K562 (cell line): Measurements from ENCODE around the gene ADGRF5. TPM values are rescaled to one million over a fixed set of nuclear protein-coding genes. Genes with fewer than 3 reads are reported as not detected.

Experiments
- ATAC-seq: fragments of 200-7000 bp; cut with Tn5 transposase; 3 replicates; pipeline ENCODE4 v1.9.1; 2020; ENCODE audit warnings: moderate library complexity
- BruUV-seq: library from RNA; stranded (reverse); fragments of 400-500 nt; replicated peaks from 2 replicates; lab custom pipeline; 2021; lab: Mats Ljungman, UMichigan
- CTCF ChIA-PET: fragments of 300-600 bp; formaldehyde crosslinking; extraction: SDS; loops from one replicate; lab custom pipeline; 2021; ENCODE audit warnings: low intra/inter-chr PET ratio; lab: Yijun Ruan, JAX
- POLR2A ChIA-PET: fragments of 300-600, 350-650 bp; sonication (Branson Sonifier 250); formaldehyde crosslinking; extraction: SDS; loops from one replicate; lab custom pipeline; 2021; ENCODE audit warnings: antibody characterized with exemption, inconsistent platforms; lab: Yijun Ruan, JAX
- DNase-seq, 4 experiments: peaks; one replicate each; pipeline versions ENCODE4 v3.0.0 to v3.0.0-alpha.2; 2011 to 2018; ENCODE audit warnings: low spot score in 3 of 4, mixed read lengths in 3 of 4; ENCODE audit errors: extremely low read depth in 1 of 4
- FAIRE-seq: peaks from 2 replicates; lab custom pipeline; 2011; peaks lifted over from hg19 to GRCh38; lab: Jason Lieb, UNC
- H2AFZ ChIP-seq: 2 replicates; pipeline ENCODE4 v1.6.0; 2011; ENCODE audit warnings: low read depth, low read length, control low read depth, inconsistent platforms
- H3K27ac ChIP-seq: fragments of 200-600 bp; 3 replicates; pipeline ENCODE4 v1.8.0; 2011; ENCODE audit warnings: low read depth, mild to moderate bottlenecking, control low read depth, inconsistent platforms, low read length, moderate library complexity, mixed read lengths; ENCODE audit errors: extremely low read depth
- H3K27me3 ChIP-seq, 2 experiments: fragments of 300-600 bp in 1 of 2; 2 replicates in 1 of 2; 3 replicates in 1 of 2; pipeline versions ENCODE4 v1.6.0 to v1.8.0; 2011; ENCODE audit warnings: inconsistent platforms in 2 of 2, low read length in 2 of 2, mild to moderate bottlenecking in 1 of 2, mixed read lengths in 1 of 2, moderate library complexity in 1 of 2; ENCODE audit not compliant: control insufficient read depth in 2 of 2, insufficient read depth in 2 of 2
- H3K36me3 ChIP-seq: fragments of 300-600 bp; 3 replicates; pipeline ENCODE4 v1.8.0; 2011; ENCODE audit warnings: mild to moderate bottlenecking, low read length, inconsistent platforms; ENCODE audit not compliant: control insufficient read depth, insufficient read depth
- H3K4me1 ChIP-seq, 2 experiments: fragments of 200-600 bp in 1 of 2; replicated peaks in 1 of 2; 2 replicates in 1 of 2; 3 replicates in 1 of 2; pipeline versions ENCODE4 v1.5.1 to v1.8.0; 2011; ENCODE audit warnings: inconsistent platforms in 2 of 2, low read length in 2 of 2, mild to moderate bottlenecking in 1 of 2, mixed read lengths in 1 of 2, moderate library complexity in 1 of 2; ENCODE audit not compliant: control insufficient read depth in 2 of 2, insufficient read depth in 2 of 2
- H3K4me2 ChIP-seq: 2 replicates; pipeline ENCODE4 v1.6.1; 2011; ENCODE audit warnings: low read length, control low read depth, inconsistent platforms, mixed read lengths; ENCODE audit not compliant: insufficient read depth
- H3K4me3 ChIP-seq: fragments of 200-600 bp; sonication (generic), shearing (Covaris generic); 2 replicates; pipeline ENCODE4 v1.5.1; 2016; ENCODE audit warnings: control low read depth, inconsistent platforms
- H3K79me2 ChIP-seq: fragments of 200-600 bp; 3 replicates; pipeline ENCODE4 v1.8.0; 2011; ENCODE audit warnings: low read length, inconsistent platforms; ENCODE audit not compliant: control insufficient read depth, insufficient read depth
- H3K9ac ChIP-seq, 2 experiments: 2 replicates each; pipeline versions ENCODE4 v1.6.0 to v1.6.1; 2011; ENCODE audit warnings: low read depth in 2 of 2, low read length in 2 of 2, control low read depth in 1 of 2, inconsistent platforms in 1 of 2, mild to moderate bottlenecking in 1 of 2, mixed read lengths in 1 of 2; ENCODE audit not compliant: insufficient read depth in 1 of 2
- H3K9me1 ChIP-seq: one replicate; pipeline ENCODE4 v1.6.0; 2011; ENCODE audit warnings: inconsistent platforms, mild to moderate bottlenecking, low read length, moderate library complexity; ENCODE audit not compliant: control insufficient read depth, insufficient read depth
- H3K9me3 ChIP-seq: replicated peaks from 2 replicates; pipeline ENCODE4 v1.5.1; 2011; ENCODE audit warnings: low read depth, low read length, inconsistent platforms; ENCODE audit not compliant: control insufficient read depth, insufficient read depth
- H4K20me1 ChIP-seq: replicated peaks from 2 replicates; pipeline ENCODE4 v1.6.1; 2011; ENCODE audit warnings: low read length, inconsistent platforms, mixed read lengths; ENCODE audit not compliant: control insufficient read depth, insufficient read depth
- BRCA1 ChIP-seq, 2 experiments: fragments of 450-650 bp in 1 of 2; sonication (generic) in 1 of 2; formaldehyde crosslinking in 1 of 2; IDR thresholded peaks; 2 replicates each; pipeline versions ENCODE4 v1.5.0 to v1.6.1; 2017 to 2020; ENCODE audit warnings: mild to moderate bottlenecking in 1 of 2, missing genetic modification reagents in 1 of 2
- HDAC1 ChIP-seq, 2 experiments: fragments of 450-650 bp; IDR thresholded peaks; 2 replicates each; pipeline ENCODE4 v1.6.1; 2016 to 2017; ENCODE audit warnings: inconsistent platforms in 1 of 2, mild to moderate bottlenecking in 1 of 2, moderate library complexity in 1 of 2
- MIER1 ChIP-seq: fragments of 450-650 bp; IDR thresholded peaks from 2 replicates; pipeline ENCODE4 v1.6.1; 2016; ENCODE audit warnings: antibody characterized with exemption, mild to moderate bottlenecking, low read depth
- RREB1 ChIP-seq: fragments of 250-450 bp; sonication (Bioruptor Pico); IDR thresholded peaks from 2 replicates; pipeline ENCODE4 v1.4.0; 2020
- ZBTB2 ChIP-seq: fragments of 450-650 bp; IDR thresholded peaks from 2 replicates; pipeline ENCODE4 v1.6.1; 2016; ENCODE audit warnings: antibody characterized with exemption
- ZBTB26 ChIP-seq: fragments of 450-650 bp; formaldehyde crosslinking; IDR thresholded peaks from 2 replicates; pipeline ENCODE4 v1.4.0; 2022; ENCODE audit warnings: missing genetic modification characterization
- ZBTB8A ChIP-seq: fragments of 450-650 bp; IDR thresholded peaks from 2 replicates; pipeline ENCODE4 v1.6.1; 2018; ENCODE audit warnings: mild to moderate bottlenecking, moderate library complexity; ENCODE audit not compliant: partially characterized antibody
- WGBS: fragments of 100-300 bp; shearing (Covaris generic); methylation state at CpG from one replicate; pipeline ENCODE4 v1.1.6; 2016; ENCODE audit warnings: low coverage, mixed read lengths; ENCODE audit not compliant: insufficient coverage; ENCODE audit errors: missing lambda C conversion rate; 5-methylcytosine and 5-hydroxymethylcytosine counted together
- in situ Hi-C: fragments of 300-500 bp; cut with MboI; formaldehyde crosslinking; loops from 4 replicates; pipeline ENCODE4 v1.15.0; 2018; ENCODE audit warnings: inconsistent platforms, mixed read lengths
- intact Hi-C: fragments of 100-400 bp; cut with micrococcal nuclease; formaldehyde crosslinking; loops from 2 replicates; pipeline ENCODE4 v1.14.2; 2022
- polyA plus RNA-seq, 8 experiments: library from polyadenylated mRNA; depleted of rRNA in 4 of 8; stranded (reverse) in 5 of 8; unstranded in 3 of 8; fragments of >200 nt; fragmentation: Nextera tagmentation in 2 of 8; fragmentation: Illumina TruSeq in 1 of 8; extraction: Ambion mirVana in 2 of 8; extraction: Trizol in 1 of 8; gene quantifications; 2 replicates each; pipeline versions ENCODE4 v1.2.1 to v1.2.3, GENCODE V29; 2011 to 2014; ENCODE audit warnings: inconsistent platforms in 1 of 8, missing spikeins in 1 of 8
- total RNA-seq, 7 experiments: library from RNA; depleted of rRNA in 6 of 7; stranded (reverse); fragments of >200 nt in 6 of 7; fragmentation: Illumina TruSeq in 2 of 7; extraction: Trizol in 2 of 7; gene quantifications; 2 replicates each; pipeline versions ENCODE4 v1.2.1 to v1.2.3, GENCODE V29; 2011 to 2021; ENCODE audit warnings: low replicate concordance in 1 of 7

Gene ADGRF5
- total and polyA plus RNA-seq, 9 of the 15 experiments (the other 6 are each of a cell fraction or from before 2014, with no cell fraction given): 0.07 TPM; not detected in 8

GRCh38 chr6:46923476-46923875 is 1.7 kb upstream of the ADGRF5 start:
- in situ Hi-C loops: no loop called here
- no peaks in the 10 kb centered on the region for H3K4me1 ChIP-seq
- no peak overlapping the region for H3K4me2 ChIP-seq
- CTCF ChIA-PET: no interaction called here
- no peak overlapping the region for H3K27ac ChIP-seq
- H3K79me2 ChIP-seq: no peaks in the 10 kb centered on the region
- H3K9me3 ChIP-seq: no peaks in the 10 kb centered on the region
- no peak for TF ChIP-seq HDAC1 (IDR thresholded peaks at IDR 0.05)
- no peak for TF ChIP-seq BRCA1 (IDR thresholded peaks at IDR 0.05)
- no peak for TF ChIP-seq BRCA1 (CRISPR knock-in tag; IDR thresholded peaks at IDR 0.05)
- TF ChIP-seq ZBTB26 (CRISPR knock-in tag): no peak
- TF ChIP-seq MIER1: no peak
- no peak overlapping the region for H2AFZ ChIP-seq
- peaks cover 9 to 10% of the 10 kb centered on the region in 2 experiments; a peak in 4 of 5 replicates for H3K27me3 ChIP-seq
- H4K20me1 ChIP-seq: no peaks in the 10 kb centered on the region
- ATAC-seq: no peak
- no peaks in the 10 kb centered on the region for H3K36me3 ChIP-seq
- 1% methylated on average over 7 of the region's 7 CpGs for WGBS
- no peak for FAIRE-seq
- H3K4me3 ChIP-seq: no peak overlapping the region
- H3K9me1 ChIP-seq: no peaks in the 10 kb centered on the region
- no TSS peak for BruUV-seq
- no peak overlapping the region for H3K9ac ChIP-seq
- intact Hi-C loops: no loop called here
- POLR2A ChIA-PET: no interaction called here
- no peak for DNase-seq

- H4K20me1 ChIP-seq: no peaks in the 10 kb centered on the region
- no peak overlapping the region for H3K4me2 ChIP-seq
- intact Hi-C loops: no loop called here
- in situ Hi-C loops: no loop called here
- BruUV-seq: no TSS peak
- TF ChIP-seq RREB1 (no peak), ZBTB8A (no peak), ZBTB2 (no peak)
- H3K27ac ChIP-seq: no peak overlapping the region
- WGBS: 4% methylated on average over 6 of the region's 6 CpGs
- no peak overlapping the region for H3K9ac ChIP-seq
- no peak for ATAC-seq
- no peak for DNase-seq
- no peaks in the 10 kb centered on the region for H3K79me2 ChIP-seq
- H2AFZ ChIP-seq: no peak overlapping the region
- ChIA-PET CTCF (no interaction called here), POLR2A (no interaction called here)
- no peaks in the 10 kb centered on the region for H3K4me1 ChIP-seq
- H3K9me1 ChIP-seq: no peaks in the 10 kb centered on the region
- no peak for FAIRE-seq
- H3K9me3 ChIP-seq: no peaks in the 10 kb centered on the region
- H3K27me3 ChIP-seq: peaks cover 9 to 10% of the 10 kb centered on the region in 2 experiments; a peak in 4 of 5 replicates
- no peaks in the 10 kb centered on the region for H3K36me3 ChIP-seq
- H3K4me3 ChIP-seq: no peak overlapping the region
Measured at GRCh38 chr6:46921059-46921458, 679 bp downstream of the ADGRF5 start.
